ENCODE data around the gene MRPS14.

MRPS14 gene

DNA sequence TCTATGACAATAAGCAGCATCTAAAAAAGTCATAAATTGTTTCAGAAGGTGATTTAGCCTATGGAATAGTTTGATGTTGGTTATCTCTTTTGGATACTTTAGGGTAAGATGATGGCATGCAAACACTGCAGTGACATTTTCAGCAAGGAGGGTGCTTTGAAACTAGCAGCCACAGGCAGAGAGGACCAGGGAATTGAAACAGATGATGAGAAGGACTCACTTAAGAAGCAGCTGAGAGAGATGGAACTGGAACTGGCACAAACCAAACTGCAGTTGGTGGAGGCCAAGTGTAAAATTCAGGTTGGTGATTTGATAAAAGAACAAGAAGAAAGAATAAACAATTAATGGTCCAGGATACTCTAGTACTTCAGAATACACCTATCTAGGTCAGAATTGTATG, 34.7 kb downstream of the MRPS14 start:
- DNase-seq (ENCODE audit: low read depth in 2 of 2, low spot score in 1 of 2): no peak

DNA sequence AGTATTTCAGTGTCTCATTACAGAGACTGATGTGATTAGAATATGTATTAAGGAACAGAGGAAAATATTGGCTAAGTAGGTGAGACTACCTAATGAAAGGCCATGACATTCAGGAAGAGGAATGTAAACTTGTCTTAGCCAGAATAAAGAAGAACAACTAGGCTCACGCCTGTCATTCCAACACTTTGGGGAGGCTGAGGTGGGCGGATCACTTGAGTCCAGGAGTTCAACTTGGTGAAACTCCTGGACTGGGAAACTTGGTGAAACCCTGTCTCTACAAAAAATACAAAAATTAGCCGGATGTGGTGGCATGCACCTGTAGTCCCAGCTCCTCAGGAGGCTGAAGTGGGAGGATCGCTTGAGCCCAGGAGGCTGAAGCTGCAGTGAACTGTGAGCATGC, 38.3 kb downstream of the MRPS14 start:
- no peak for DNase-seq (ENCODE audit: low read depth in 2 of 2, low spot score in 1 of 2)

DNA sequence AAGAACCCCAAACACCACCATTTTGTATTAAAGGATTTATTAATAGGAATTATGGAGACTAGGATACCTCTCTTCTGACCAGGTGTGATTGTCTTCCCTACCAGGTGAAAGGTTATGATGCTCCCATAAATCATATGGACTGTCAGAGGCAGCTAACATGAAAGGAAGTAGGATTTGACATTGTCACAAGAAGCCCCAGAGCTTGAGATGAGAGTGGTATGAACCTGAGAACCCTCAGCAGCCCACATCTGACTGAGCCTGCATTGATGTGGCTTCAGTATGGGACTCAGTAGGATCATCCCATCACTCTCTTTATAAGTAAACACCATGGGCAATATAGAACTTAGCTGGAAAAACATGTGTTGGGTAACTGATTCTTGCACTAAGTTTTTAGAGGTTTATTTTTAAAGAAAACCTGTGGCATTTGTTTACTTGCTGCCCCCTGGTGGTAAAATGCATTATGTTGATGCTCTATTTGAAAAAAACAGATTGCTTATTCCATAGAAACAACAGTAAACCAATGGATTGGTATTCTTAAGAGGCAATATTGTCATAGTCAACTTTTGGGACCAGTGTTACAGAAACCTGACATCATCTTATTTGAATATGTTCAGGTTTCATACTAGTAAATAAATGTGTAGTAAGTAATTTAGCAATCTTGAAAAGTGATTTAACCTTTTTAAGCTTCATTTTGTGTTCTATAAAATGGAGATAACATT, 40.1 kb downstream of the MRPS14 start:
- no peak for DNase-seq (ENCODE audit: low read depth in 2 of 2, low spot score in 1 of 2)

DNA sequence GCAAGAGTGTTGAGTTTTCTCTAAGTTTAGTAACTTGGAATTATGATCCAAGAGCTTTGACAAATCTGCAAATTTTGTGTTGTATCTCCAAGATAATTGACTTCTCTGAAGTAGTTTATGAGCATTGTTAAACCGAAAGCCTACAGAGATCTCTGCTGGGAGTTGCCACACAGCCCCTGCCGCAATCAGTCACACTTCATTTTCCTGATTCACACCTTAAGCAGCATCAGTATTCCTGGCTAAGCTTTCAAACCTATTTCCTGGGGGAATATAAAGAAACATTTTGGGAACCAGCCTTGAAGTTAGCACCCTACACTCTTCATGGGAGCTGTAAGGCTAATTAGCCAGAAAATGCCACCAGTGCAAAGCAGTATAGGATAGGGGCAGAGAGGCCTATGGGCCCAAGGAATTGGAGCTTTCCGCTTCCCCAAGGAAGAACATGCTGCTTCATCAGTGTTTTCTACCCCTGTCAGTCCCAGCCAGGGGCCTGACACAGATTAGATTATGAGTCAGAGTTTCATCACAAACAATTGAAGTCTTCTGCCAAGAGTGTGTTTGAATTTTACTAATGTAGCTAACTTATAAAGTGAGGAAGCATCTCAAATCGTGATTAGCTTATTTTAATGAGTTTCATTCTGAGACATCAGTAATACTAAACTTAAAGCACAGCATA, 46.7 kb downstream of the MRPS14 start:
- DNase-seq (ENCODE audit: low read depth in 2 of 2, low spot score in 1 of 2): no peak

DNA sequence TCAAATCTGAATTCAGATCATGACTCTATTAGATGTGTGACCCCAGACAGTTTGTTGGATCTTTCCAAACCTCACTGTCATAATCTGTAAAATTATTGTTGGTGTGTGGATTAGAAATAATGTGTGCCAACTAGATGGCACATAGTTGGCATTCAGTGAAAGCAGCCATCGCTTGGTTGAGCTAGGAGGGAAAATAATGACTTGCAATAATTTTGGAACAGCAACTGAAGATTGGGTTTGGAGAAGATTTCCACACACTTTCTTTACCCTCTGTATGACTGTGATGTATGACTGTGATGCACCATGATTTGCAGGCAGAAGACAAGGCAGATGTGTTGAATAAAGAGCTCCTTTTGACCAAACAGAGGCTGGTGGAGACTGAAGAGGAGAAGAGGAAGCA, 47.5 kb downstream of the MRPS14 start:
- no peak for DNase-seq (ENCODE audit: low read depth in 2 of 2, low spot score in 1 of 2)

DNA sequence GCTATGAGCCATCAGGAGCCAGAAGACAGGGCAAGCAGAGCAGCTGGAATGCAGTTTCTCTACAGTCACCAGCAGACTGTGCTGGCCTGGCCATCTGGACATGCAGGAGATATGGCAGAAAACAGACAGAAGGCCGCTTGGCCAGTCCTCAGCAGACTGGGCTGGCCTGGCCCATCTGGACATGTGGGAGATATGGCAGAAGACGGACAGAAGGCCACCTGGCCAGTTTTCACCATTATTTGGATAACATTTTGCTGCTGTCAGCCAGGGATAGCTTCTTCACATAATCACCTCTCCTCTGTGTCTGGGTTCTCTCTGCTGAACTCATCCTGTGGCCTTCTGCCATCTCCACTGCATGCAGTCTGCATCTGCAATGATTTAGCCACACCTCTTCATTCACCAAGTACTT, 48.5 kb downstream of the MRPS14 start:
- no peak for DNase-seq (ENCODE audit: low read depth in 2 of 2, low spot score in 1 of 2)

DNA sequence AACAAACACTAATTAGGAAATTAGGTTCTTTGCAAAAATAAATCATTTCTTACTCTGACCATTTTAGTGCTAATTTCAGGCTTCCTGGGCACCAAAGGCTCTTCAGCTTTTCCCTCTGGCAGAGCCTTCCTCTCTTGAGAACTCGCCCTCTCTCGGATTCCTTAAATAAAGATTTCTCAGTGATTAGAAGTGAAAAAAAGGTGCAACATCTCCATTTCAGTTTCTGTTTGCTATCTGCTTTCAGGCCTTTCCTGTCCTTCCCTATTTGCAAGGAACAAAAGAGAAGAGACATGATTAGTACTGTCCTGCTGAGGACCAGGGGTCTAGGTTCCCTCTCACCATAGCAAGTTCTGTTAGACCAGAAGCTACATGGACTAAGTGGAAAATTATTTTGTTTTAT, 51.3 kb downstream of the MRPS14 start:
- no peak for DNase-seq (ENCODE audit: low read depth in 2 of 2, low spot score in 1 of 2)

DNA sequence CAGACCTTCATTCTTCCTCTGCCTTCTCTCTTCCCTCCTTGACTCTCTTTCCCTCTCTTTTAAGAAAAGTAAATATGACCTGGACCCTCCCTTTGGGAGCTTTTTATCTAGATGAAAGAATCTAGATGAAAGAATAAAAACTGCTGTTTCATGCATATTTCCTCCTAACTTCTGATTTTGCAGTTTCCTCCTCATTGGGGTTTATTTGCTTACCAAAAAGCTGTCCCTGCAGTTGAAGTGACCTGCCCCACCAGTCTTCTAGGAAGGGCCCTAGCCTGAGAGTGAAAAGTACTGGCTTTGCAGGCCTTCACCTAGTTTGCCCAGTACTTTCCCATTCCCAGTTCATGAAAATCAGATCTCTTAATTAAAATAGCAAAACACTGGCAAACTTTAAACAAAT, 51.8 kb downstream of the MRPS14 start:
- no peak for DNase-seq (ENCODE audit: low read depth in 2 of 2, low spot score in 1 of 2)

DNA sequence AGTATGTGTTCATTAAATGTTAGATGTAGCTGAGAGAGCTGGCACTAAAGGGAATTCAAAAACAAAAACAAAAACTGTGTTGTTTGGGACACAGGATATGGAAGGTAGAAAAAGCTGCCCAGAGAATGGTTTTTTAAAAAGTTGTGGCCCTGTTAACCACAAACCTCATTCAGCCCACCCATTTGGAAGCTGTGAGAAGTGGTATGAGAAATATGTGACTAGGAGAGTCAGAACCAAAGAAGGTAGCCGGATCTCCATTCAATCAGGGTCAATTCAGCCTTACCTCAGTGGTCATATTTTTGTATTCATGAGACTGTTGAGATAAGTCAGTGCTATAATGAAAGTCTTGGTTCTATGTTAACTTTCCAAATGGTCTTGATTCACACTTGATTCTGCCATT, 53.2 kb downstream of the MRPS14 start:
- DNase-seq (ENCODE audit: low read depth in 2 of 2, low spot score in 1 of 2): no peak

DNA sequence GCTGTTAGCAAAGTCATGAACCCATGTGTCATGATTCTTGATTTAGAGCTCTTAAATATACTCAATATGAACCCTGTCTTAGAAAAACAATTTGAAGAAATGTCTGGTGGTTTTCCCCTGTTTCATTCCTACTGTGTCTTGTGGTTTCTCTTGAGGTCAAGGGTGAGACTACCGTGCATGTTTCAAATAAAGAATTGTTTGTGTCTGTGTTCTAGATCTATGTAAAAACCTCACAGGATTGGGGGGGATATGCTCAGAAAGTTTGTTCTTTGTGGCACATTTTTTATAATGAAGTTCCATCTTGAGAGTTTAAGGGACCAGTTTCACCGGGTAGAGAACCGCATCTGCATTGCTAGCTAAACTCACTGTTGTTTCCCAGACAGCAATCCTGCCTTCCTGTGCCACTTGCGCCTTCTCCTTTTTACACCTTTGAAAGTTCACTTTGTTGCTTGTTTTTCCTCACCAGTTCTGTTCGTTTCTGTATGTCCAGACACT, 54.4 kb downstream of the MRPS14 start:
- no peak for DNase-seq (ENCODE audit: low read depth in 2 of 2, low spot score in 1 of 2)

DNA sequence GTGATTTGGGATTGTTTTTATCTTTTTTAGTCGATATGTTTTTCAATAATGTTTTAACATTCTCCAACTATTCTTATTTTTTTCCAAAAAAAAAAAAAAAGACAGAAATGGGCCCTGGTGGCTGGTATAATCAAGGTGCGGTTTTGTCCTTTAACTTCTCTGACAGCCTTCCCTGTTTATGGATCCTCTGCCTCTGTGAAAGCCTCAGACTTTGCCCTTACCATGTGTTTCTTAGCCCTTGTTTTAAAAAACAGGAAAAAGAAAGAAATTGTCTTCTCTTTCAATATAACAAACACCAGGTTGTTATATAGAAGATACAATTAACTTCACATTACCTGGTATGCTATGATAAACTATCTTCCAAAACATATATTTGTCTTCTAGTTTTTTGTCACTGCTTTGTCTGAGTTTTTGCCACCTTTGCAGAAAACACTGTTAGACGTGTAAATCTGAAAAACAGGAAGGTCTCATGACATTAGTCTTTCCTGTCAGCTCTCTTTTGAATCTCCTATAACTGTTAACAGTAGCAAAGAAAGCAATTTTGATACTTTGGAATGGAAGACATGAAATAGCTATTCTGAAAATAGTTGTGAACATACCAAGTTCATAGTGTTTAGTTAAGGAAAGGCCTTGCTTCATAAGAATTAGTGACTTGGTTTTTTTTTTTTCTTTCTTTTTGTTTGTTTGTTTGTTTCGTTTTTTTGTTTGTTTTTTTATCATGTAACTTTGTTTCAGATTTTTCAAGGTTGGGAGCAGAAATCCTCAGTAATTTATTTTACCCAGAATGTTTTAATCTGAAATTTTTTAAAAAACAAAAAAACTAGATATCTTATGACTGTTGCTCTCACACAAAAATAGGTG, 55.1 kb downstream of the MRPS14 start:
- no peak for DNase-seq (ENCODE audit: low read depth in 2 of 2, low spot score in 1 of 2)

DNA sequence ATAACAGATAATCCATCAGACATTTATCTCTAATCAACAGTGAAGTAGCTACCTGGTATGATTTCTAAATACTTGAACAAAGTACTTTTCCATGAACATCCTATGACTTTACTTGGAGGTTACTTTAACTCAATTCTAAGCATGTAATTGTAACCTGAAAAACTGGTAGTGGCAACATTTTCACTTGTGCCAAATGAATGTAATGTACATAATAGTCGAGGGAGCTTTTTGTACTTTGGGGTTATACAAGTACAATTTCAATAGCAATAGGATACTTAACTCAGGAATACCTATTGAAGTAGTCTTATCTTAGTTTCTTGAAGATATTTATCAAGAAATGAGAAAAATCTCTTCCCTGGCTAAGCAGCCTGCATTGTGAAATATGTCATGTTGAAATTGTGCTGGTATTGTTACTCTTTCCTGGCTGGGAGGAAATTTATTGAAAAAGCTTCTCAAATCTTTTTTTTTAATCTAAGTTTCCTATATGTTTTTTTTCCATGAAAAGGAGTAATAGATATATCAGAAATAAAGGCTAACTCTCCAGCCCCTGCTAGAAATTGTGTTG, 57.1 kb downstream of the MRPS14 start:
- no peak for DNase-seq (ENCODE audit: low read depth in 2 of 2, low spot score in 1 of 2)

DNA sequence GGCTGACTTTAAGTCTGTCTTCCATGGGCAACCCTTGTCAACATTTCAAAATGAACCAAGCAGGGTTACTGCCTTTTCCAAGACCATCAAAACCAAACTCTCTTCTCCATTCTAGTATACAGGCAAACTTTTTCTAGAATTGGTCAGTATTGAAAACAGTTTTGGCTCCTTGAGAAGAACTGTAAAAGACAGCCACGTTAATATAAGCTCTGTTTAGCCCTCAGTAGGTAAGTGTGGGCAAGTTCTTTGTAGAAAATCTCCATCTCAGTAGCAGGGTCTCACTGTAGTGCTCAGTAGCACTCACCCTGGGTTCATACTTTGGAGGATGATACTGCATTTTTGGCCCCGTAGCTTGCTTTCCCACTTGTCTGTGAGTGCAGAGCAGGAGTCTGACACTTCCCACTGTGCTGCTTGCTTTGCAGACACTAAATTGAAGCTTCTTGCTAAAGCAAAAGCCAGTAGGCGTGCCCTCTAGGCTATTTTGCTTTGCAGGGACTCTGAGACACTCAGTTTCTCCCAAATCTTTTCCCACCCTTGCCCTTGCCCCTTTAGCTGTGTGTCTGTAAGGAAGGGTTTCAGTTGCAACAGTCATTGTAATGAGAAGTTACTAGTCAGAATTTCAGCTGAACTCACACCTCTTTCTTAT, 57.7 kb downstream of the MRPS14 start:
- no peak for DNase-seq (ENCODE audit: low read depth in 2 of 2, low spot score in 1 of 2)

DNA sequence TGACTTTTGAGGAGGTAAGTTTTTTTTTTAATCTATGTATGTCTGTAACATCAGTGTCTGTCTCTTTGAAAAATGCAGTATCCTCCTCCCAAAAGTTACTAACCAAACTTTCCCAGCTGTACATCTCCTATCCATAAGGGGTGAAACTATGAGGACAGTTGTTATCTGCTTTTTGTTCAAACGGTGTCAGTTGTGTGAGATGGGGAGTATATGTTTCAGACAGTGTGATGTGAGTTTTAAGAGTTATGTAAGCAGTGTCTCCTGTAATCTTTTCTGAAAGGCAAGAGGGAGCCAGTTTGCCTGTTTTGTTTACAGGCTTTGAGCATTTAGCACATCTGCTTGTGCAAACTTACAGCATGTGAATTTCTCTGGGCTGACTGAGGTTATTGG, 58.3 kb downstream of the MRPS14 start:
- no peak for DNase-seq (ENCODE audit: low read depth in 2 of 2, low spot score in 1 of 2)

DNA sequence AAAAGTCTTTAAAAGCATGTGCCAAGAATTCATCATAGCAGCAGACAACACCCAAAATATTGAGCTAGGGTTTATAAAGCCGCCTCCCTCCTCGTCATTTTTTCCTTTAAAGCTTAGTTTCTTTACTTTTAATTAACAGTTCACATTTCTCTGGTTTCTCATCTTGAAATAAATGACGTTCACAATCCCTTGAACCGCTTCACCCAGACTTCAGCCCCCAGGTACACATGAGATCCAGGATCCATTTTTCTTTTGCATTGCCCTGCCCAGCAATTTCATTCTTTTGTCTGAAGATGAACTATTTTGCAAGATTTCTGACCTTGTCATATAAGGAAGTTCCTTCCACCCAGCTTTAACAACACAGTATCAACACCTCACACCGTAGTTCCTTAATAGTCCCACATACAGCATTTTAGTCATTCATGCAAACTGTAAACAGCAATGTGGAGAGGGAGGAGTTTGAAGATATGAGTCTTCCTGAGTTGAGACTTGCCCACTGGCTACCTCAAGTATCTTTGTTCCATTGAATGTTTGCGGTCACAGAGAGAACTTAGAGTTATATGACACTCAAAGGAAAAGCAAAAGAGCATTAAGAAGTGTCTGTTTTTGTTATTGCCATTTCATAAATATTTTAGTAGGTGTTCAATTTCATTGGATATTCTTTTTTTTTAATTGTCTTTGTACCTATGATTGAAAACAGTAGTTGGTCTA, 58.8 kb downstream of the MRPS14 start:
- DNase-seq (ENCODE audit: low read depth in 2 of 2, low spot score in 1 of 2): no peak

DNA sequence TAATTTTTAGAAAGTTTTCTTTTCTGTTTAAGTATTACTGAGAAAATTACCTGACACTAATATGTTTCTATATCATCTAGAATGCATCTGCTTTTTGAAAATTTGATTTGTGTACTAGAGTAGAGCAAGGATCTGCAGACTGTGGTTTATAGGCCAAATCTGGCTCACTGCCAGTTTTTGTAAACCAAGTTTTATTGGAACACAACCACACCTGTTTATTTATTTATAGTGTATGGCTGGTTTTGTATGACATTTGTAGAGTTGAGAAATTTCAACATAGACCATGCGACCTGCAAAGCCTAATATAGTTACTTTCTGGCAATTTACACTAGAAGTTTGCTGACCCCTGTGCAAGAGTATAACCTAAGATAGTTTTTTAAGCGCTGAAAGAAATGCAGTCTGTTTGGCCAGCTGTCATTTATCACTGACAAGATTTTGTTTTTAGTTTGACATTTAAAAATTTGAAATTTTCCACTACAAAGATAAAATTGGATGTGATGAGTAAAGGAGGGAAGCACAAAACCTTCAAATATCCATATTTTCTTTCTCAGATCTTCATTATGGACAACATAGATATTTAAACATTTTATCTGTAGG, 59.6 kb downstream of the MRPS14 start:
- DNase-seq (ENCODE audit: low read depth in 2 of 2, low spot score in 1 of 2): no peak
